ENCODE results near the gene MOAP1.
A peak's percentile ranks its signal among the peaks of the same experiment; 100 is the strongest.
"Not testable (repeated sequence)": the region's sequence is repeated elsewhere in the genome, so short reads cannot be mapped to it uniquely, and the experiment has no call there.

MOAP1 gene

DNA sequence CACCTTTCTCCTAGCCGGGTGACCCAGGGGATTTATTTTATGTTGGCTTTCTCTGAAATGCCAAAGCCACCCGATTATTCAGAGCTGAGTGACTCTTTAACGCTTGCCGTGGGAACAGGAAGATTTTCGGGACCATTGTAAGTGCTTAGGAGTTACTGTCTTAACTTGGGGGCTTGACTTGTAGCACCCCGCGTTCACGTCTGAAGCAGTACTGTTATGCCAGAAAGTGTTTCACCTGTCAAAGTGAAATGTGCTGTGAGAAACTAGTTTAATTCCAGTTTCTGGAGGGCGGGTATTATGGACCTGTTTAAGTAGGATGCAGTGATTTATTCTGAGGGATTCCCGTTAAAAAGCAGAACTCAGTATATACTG, 638 bp upstream of the MOAP1 start:
- DNase-seq: peak in 2 of 3 donors; percentile 45 to 50

DNA sequence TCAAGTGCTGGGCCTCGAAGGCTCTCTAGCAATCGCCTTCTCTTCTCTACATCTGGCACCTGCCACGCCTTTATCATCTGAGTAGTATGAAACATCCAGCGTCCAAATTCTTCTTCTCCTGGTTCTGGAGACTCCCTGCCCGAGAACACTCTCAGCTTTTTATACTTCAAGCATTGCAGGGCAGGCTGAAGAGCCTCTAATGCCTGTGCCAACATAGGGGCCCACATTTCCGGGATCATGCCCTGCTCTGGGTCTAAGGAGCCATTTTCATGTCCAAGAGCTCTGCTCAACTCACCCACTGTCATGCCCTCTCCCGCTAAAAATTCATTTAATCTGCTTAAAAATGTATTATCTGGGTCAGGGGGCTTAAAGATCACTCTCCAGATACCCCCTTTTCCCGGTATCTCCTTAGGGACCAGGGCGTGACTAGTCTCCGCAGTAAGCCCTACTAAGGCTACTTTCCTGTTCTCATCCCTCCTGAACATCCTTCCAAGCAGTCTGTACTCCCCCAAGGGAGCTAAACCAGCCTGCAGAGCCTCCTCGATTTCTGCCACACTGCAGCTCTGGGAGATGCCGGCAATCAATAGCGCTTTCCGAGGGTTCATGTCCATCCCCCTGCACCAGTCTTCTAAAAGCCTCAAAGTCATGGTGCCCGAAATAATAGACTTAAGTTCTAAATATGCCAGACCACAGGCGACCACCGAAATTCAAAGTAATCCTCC, 940 bp downstream of the MOAP1 start:
- no peak for DNase-seq

DNA sequence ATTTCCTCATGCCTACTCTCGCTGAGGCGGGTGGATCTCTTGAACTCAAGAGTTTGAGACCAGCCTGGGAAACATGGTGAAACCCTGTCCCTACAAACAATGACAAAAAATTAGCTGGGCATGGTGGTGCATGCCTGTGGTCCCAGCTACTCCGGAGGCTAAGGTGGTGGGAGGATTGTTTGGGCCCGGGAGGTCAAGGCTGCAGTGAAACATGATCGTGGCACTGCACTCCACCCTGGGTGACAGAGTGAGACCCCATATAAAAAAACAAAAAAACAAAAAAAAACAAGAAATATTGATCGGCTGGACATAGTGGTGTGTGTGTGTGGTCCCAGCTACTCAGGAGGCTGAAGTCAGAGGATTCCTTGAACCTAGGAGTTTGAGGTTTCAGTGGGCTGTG, 9.2 kb downstream of the MOAP1 start:
- no peak for DNase-seq

DNA sequence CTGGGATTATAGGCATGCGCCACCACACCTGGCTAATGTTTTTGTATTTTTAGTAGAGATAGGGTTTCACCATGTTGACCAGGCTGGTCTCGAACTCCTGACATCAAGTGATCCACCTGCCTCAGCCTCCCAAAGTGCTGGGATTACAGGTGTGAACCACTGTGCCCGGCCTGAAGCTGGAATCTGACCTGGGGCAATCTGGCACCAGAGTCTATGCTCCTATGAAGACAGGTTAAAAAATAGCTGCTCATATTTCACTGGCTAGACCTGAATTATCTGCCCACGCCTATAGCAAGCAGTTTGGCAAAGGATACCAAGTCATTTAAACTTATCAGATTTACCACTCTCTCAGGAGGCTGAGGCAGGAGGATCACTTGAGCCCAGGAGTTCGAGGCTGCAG, 10.0 kb downstream of the MOAP1 start:
- DNase-seq: not testable (repeated sequence)

DNA sequence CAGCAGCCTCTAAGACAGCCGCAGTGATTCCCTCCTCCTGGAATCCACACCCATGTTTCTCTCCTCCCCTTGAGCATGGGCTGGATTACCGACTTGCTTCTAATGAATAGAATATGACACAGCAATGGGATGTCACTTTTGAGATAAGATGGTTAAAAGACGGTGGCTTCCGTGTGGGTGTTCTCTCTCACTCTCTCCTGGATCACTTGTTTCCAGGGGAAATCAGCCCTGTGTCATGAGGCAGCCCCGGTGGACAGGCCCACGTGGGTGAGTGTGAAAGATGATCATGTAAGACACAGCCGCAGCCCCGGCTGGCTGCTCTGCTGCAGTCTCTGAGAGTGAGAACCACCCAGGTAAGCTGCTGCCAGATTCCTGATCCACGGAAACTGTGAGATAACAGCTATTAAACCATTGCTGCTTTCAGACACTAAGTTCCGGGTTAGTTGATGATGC, 10.7 kb downstream of the MOAP1 start:
- DNase-seq: no peak

DNA sequence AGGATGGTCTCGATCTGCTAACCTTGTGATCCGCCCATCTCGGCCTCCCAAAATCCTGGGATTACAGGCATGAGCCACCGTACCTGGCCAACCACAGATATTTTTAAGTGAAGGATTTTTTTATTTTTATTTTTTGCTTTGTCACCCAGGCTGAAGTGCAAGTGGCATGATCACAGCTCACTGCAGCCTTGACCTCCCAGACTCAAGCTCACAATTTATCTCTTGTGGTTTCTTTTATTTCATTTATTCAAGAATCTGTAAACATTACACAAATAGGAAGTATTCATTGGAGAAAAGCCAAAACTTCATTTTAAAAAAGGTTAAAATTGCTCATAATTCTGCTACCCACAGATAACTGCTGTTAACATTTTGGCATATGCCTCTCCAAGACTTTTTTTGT, 13.3 kb downstream of the MOAP1 start:
- no peak for DNase-seq

DNA sequence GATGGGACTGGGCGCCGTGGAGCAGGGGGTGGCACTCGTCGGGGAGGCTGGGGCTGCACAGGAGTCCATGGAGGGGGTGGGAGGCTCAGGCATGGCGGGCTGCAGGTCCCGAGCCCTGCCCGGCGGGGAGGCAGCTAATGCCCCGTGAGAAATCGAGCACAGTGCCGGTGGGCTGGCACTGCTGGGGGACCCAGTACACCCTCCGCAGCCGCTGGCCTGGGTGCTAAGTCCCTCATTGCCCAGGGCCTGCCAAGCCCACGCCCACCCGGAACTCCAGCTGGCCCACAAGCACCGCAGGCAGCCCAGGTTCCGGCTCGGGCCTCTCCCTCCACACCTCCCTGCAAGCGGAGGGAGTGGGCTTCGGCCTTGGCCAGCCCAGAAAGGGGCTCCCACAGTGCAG, 14.6 kb downstream of the MOAP1 start:
- not testable (repeated sequence) for DNase-seq

DNA sequence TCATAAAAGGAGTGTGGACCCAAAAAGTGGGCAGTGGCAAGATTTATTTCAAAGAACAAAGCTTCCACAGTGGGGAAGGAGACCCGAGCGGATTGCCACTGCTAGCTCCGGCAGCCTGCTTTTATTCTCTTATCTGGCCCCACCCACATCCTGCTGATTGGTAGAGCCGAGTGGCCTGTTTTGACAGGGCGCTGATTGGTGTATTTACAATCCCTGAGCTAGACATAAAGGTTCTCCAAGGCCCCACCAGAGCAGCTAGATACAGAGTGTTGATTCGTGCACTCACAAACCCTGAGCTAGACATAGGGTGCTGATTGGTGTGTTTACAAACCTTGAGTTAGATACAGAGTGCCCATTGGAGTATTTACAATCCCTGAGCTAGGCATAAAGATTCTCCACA, 15.1 kb downstream of the MOAP1 start:
- not testable (repeated sequence) for DNase-seq

DNA sequence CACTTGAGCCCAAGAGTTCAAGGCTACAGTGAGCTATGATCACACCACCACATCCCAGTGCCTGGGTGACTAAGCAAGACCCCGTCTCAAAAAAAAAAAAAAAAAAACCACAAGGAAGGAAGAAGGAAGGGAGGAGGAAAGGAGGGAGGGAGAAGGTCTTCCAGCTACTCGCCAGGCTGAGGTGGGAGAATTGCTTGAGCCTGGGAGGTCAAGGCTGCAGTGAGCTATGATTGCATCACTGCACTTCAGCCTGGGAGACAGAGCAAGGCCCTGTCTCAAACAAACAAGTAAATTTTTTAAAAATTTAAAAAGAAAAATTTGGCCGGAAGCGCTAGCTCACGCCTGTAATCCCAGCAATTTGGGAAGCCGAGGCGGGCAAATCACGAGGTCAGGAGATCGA, 16.1 kb downstream of the MOAP1 start:
- DNase-seq: not testable (repeated sequence)

DNA sequence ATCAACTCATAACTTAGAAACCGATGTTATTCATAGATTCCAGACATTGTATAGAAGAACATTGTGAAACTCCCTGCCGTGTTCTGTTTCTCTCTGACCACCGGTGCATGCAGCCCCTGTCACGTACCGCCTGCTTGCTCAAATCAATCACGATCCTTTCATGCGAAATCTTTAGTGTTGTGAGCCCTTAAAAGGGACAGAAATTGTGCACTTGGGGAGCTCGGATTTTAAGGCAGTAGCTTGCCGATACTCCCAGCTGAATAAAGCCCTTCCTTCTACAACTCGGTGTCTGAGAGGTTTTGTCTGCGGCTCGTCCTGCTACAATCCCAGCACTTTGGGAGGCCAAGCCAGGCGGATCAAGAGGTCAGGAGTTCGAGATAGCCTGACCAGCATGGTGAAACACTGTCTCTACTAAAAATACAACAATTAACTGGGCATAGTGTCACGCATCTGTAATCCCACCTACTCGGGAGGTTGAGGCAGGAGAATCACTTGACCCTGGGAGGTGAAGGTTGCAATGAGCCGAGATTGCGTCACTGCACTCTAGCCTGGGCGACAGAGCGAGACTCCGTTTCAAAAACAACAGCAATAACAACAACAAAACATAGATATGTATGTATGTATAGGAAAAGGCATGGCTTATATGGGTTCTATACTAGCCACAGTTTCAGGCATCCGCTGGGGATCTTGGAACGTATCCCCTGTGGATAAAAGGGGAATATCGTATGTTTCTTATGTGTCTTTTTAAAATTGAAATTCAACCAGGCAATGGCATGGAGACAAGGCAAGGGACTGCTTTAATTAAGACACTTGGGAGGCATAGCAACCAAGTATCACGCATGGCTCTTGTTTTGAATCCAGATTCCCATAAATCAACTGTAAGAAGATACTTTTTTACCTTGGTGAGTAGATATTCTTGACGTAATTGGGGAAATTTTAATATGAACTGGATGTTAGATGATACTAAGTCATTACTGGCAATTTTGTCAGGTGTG, 19.1 kb downstream of the MOAP1 start:
- not testable (repeated sequence) for DNase-seq

DNA sequence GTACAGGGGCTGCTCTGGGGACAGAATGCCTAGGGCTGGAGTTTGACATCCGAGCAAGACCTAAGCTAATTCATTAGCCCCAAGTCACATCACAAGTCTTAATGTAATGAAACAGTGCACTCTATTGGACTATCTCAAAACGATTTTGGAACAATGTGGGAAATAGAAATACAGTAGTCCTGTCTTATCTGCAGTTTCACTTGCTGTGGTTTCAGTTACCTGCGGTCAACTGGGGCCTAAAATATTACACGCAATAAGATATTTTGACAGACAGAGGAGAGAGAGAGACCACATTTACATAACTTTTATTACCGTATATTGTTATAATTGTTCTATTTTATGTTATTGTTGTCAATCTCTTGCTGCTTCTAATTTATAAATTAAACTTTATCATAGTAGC, 21.1 kb downstream of the MOAP1 start:
- peak in 1 of 3 donors; percentile 15 for DNase-seq

DNA sequence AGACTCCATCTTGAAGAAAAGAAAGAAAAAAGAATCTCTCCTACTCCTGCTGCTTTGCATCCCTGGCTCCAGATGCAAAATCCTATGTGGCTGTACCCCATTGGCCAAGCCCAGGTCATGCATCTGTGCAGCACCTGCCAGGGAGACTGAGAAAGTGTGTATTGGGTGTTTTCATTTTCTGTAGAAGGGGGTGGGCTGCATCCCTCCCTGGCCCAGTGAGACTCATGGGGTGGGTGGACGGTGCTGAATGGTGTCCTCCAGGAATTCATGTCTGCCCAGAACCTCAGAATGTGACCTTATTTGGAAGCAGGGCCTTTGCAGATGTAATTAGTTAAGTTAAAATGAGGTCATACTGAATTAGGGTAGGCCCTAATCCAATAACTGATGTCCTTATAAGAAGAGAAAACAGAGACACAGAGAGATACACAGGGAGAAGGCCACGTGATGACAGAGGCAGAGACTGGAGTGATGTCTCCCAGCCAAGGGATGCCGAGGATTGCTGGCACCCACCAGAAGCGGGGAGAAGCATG, 23.2 kb downstream of the MOAP1 start:
- no peak for DNase-seq

DNA sequence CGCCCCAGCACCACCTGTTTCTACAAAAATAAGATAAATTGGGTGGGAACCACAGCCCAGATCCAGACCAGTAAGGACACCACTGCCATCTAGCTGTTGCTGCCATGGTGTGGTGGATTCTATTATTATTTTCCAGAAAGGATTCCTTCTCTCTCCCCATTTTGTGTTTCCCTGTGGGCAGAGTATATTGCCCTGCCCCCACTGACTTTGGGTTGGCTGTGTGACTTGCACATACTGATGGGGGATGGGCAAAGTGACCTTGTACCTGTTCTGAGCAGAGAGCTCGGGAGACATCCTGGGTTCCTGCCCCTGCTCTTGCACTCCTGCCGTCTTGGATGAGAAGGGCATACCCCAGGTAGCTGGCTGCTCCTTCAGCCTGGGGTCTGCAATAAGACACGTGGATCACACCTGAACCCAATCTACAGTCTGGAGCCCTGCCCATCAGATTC, 24.3 kb downstream of the MOAP1 start:
- peak in 2 of 3 donors; percentile 40 to 41 for DNase-seq

DNA sequence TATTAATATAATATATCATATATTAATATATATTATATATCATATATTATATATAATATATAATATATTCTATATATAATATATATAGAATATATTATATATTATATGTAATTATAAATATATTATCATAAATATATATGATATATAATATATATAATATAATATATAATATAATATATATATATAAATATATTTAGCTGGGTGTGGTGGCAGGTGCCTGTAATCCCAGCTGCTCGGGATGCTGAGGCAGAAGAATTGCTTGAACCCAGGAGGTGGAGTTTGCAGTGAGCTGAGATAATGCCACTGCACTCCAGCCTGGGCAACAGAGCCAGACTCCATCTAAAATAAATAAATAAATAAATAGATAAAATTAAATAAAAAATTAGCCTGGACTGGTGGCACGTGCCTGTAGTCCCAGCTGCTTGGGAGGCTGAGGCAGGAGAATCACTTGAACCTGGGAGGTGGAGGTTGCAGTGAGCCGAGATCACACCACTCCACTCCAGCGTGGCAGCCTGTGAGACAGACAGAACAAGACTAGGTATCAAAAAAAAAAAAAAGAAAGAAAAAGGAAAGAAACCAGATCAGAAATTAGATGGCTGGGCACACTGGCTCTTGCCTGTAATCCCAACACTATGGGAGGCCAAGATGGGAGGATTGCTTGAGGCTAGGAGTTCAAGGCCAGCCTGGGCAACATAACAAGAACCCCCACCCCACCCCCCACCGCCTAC, 24.9 kb downstream of the MOAP1 start:
- DNase-seq: not testable (repeated sequence)

DNA sequence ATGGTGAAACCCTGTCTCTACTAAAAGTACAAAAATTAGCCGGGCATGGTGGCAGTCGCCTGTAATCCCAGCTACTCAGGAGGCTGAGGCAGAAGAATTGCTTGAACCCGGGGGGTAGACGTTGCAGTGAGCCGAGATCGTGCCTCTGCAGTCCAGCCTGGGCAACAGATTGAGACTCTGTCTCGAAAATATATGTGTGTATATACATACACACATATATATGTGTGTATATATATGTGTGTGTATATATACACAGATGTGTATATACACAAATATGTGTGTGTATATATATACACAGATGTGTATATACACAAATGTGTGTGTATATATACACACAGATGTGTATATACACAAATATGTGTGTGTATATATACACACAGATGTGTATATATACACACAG, 26.3 kb downstream of the MOAP1 start:
- not testable (repeated sequence) for DNase-seq

DNA sequence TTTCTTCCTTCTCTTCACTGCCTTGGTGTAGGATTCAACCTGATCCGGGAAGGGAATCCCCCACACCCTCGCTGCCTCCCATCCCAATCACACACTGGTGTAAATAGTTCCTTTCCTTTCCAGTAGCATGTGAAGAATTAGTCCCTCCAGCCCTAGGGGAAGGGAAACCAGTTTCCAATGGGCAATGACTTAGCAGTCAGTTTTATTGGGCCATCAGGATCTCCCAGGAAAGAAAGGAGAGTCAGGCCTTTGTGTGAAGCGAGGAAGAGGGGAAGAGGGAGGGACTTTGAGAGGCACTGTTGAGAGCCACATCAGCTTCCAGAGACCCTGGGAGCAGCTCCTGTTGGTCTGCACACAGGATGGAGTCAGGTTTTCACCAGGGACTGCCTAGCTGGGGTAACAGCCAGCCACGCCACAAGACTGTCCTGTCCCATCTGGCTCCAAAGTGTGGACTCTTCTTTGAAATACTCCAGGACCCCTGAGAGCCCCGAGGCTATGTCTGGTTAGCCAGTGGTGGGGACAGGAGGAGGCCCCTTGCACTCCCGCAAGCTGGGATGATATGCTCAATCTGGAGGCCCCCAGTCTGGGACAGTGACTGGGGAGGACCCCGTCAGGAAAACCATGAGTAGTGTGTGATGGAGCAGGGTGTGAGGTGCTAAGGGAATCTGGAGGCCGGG, 27.9 kb downstream of the MOAP1 start:
- DNase-seq: no peak

DNA sequence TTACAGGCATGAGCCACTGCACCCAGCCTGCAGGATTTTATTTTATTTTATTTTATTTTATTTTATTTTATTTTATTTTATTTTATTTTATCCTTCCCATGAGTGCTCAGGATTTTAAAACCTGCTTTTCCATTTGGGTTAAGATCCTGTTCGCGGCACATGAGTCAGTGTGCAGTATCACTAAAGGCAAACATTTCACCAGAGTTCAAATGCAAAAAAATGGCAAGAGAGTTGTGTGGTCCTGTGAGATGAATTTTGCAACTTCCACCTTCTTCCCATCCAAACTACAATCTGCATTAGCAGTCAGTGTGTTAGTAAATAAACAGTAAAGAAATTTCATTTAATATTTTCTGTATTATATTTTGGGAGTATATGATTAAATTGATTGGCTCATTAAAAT, 29.0 kb downstream of the MOAP1 start:
- DNase-seq: no peak

DNA sequence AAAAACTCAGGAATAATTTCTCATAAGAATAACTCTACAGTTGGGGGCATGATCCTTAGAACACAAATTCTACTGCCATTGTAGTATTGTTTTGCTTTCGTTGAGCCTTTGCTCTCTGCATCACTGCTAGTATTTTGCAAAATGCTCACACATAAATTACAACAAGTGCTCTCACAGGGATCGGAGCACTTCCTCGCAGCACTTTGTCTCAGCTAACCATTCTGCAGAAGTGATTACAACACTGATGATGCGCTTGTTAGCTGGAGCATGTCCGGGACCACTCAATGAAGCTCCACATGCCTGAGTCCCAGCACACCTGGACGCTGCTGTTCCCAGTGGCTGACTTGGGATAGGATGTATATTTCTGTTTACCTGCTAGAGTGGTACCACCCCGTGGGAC, 31.6 kb downstream of the MOAP1 start:
- peak in 2 of 3 donors; percentile 22 to 29 for DNase-seq

DNA sequence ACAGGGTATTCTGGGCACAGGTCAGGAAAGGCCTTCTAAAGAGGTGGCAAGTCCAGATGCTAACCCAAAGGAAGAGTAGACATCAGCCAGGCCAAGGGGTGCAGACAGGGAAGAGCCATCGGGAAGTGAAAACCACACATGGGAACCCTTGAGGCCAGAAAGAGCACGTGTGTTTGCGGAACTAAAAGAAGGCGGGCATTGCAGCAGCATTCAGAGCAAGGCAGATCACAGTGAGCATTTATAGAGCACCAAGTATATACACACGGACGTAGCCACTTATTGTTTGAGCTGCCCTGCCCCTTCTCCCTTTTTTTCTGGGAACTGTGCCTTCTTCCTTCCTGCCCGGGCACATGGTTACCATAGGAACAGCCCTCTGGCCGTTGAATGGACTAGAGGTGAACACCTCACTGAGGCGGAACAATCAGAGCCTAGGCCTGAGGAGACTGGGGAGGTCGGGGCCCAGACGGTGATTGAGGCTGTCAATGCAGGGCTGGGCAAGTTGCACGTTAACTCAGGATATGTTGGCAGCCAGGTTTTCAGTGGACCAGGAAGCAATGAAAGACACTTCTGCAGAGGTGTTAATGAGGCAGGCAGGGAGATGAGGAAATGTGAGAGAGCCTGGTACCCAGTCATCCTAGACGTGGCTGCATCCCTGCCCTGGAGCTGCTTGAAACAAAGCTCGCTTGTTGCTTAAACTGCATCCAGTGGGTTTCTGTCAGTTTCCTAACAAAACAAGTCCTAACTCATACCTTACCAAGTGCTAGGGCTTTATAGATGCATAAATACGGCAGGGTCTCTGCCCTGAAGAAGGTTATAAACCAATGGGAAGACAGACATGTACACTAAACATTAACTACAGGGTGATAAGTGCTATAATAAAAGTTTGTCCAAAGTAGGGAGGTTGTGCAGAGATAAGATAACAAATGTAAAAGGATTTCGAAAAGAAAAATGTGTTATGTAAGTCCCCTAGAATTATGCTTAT, 34.2 kb downstream of the MOAP1 start:
- peak; percentile 64 to 76 (median 68) for DNase-seq

DNA sequence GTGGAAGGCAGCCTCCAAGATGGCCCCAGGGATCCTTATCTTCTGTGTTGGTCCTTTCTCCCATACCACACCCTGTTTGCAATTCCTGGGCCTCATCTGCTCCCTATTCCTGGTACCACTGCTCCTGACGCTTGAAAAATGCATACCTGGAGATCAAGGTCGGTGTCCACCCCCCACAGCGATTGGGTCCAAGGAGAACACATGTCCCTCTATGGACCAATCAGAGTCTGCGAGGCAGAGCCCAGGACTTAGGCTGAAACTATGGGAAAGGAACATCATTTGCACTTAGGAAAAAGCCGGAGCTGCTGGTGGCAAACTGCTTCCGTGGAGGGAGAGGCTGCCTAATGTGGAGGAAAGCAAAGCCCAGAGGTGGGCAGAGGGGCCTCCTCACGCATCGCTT, 35.7 kb downstream of the MOAP1 start:
- DNase-seq: no peak

DNA sequence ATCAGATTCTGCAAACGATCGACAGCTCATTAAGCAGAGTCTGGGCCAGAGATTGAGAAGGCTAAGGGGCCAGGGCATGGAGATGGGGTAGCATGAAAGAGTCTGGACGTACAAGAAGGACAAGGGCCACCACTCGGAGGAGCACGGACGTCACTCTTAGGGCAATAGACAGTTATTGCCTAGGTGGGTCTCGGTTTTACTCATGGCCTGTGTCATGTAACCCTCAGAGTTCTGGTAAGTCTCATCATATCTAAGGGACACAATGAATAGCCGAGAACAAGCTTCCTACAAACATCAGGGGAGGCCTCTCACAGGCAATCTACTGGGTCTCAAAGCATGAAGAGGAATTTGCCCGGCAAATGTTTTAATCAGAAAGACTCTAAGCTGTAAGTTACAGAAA, 38.6 kb downstream of the MOAP1 start:
- DNase-seq: no peak

Data from suppressor macrophage treated with lipopolysaccharide for 1 hour (primary cell).